Neural progenitor cell (in vitro differentiated cells): ENCODE data around the gene KIF26B. TPM values are rescaled to one million over a fixed set of nuclear protein-coding genes. Genes with fewer than 3 reads are reported as not detected.

Source experiments
- DNase-seq: peaks from one replicate; pipeline ENCODE4 v3.0.0-alpha.2; 2016; ENCODE audit warnings: low spot score
- H2AFZ ChIP-seq: fragments of 200-600 bp; sonication (generic); replicated peaks from 2 replicates; pipeline ENCODE4 v1.6.1; 2016; ENCODE audit warnings: antibody characterized with exemption
- H3F3A ChIP-seq: fragments of 200-600 bp; sonication (generic); 2 replicates; pipeline ENCODE4 v1.6.1; 2016; ENCODE audit warnings: antibody characterized with exemption, low read depth
- H3K27ac ChIP-seq: fragments of 200-600 bp; sonication (generic); 2 replicates; pipeline ENCODE4 v1.5.1; 2016; ENCODE audit warnings: mild to moderate bottlenecking
- H3K27me3 ChIP-seq: fragments of 200-600 bp; sonication (generic); 2 replicates; pipeline ENCODE4 v1.6.1; 2016; ENCODE audit warnings: mild to moderate bottlenecking, moderate library complexity
- H3K36me3 ChIP-seq: fragments of 200-600 bp; sonication (generic); 2 replicates; pipeline ENCODE4 v1.5.1; 2016
- H3K4me1 ChIP-seq: fragments of 200-600 bp; sonication (generic); 2 replicates; pipeline ENCODE4 v1.6.1; 2016; ENCODE audit warnings: mixed run types
- H3K4me2 ChIP-seq: fragments of 200-600 bp; sonication (generic); 2 replicates; pipeline ENCODE4 v1.6.1; 2016
- H3K4me3 ChIP-seq: fragments of 200-600 bp; sonication (generic); 2 replicates; pipeline ENCODE4 v1.5.1; 2016
- H3K79me2 ChIP-seq: fragments of 200-600 bp; sonication (generic); 2 replicates; pipeline ENCODE4 v1.6.1; 2016; ENCODE audit warnings: low read depth
- H3K9ac ChIP-seq: fragments of 200-600 bp; sonication (generic); 2 replicates; pipeline ENCODE4 v1.6.1; 2016
- H3K9me3 ChIP-seq: fragments of 200-600 bp; sonication (generic); 2 replicates; pipeline ENCODE4 v1.5.1; 2016; ENCODE audit warnings: low read depth
- H4K20me1 ChIP-seq: fragments of 200-600 bp; sonication (generic); 2 replicates; pipeline ENCODE4 v1.6.1; 2016; ENCODE audit warnings: low read depth
- H3K27ac Mint-ChIP-seq: 3 replicates; pipeline ENCODE4 v1.8.0; 2021; ENCODE audit warnings: mixed read lengths
- H3K27me3 Mint-ChIP-seq: 2 replicates; pipeline ENCODE4 v1.8.0; 2022; ENCODE audit warnings: low read depth, mild to moderate bottlenecking, inconsistent platforms, moderate library complexity, mixed read lengths; ENCODE audit not compliant: insufficient read depth
- H3K36me3 Mint-ChIP-seq: 3 replicates; pipeline ENCODE4 v1.8.0; 2021; ENCODE audit warnings: mixed read lengths
- H3K4me1 Mint-ChIP-seq: 3 replicates; pipeline ENCODE4 v1.8.0; 2021; ENCODE audit warnings: mixed read lengths
- H3K4me3 Mint-ChIP-seq: 3 replicates; pipeline ENCODE4 v1.8.0; 2021; ENCODE audit warnings: mild to moderate bottlenecking, moderate library complexity, mixed read lengths
- H3K9me3 Mint-ChIP-seq: 3 replicates; pipeline ENCODE4 v1.8.0; 2020; ENCODE audit warnings: mixed read lengths
- CTCF ChIP-seq: fragments of 200-600 bp; sonication (generic); IDR thresholded peaks from 2 replicates; pipeline ENCODE4 v1.5.1; 2017; ENCODE audit warnings: antibody characterized with exemption, mild to moderate bottlenecking
- EZH2 ChIP-seq: fragments of 200-600 bp; sonication (generic); IDR thresholded peaks from 2 replicates; pipeline ENCODE4 v1.6.1; 2017; ENCODE audit warnings: antibody characterized with exemption, mild to moderate bottlenecking, moderate library complexity
- EZH2phosphoT487 ChIP-seq: fragments of 200-600 bp; sonication (generic); IDR thresholded peaks from 2 replicates; pipeline ENCODE4 v1.6.1; 2017; ENCODE audit warnings: antibody characterized with exemption
- total RNA-seq: library from RNA; depleted of rRNA; stranded (reverse); fragments of >200 nt; gene quantifications from 2 replicates; pipeline ENCODE4 v1.2.3, GENCODE V29; 2015; ENCODE audit warnings: low replicate concordance

KIF26B gene
- total RNA-seq, 1 donor from 2014 or later, result 0.47 TPM

- H3K9me3 ChIP-seq, result no peaks in the 10 kb centered on the region
- no peak overlapping the region for H3K27ac Mint-ChIP-seq
- no peak overlapping the region for H3K4me3 Mint-ChIP-seq
- no peak for DNase-seq
- H3K9ac ChIP-seq, result no peak overlapping the region
- H3F3A ChIP-seq, result no peaks in the 10 kb centered on the region
- H3K4me3 ChIP-seq, result no peak overlapping the region
- peaks cover 8% of the 10 kb centered on the region for H3K4me1 Mint-ChIP-seq
- no peaks in the 10 kb centered on the region for H3K36me3 Mint-ChIP-seq
- H3K4me1 ChIP-seq, result peaks cover 5% of the 10 kb centered on the region
- H3K27ac ChIP-seq, result no peak overlapping the region
- H4K20me1 ChIP-seq, result no peaks in the 10 kb centered on the region
- H3K9me3 Mint-ChIP-seq, result peaks cover 9% of the 10 kb centered on the region
- no peak overlapping the region for H2AFZ ChIP-seq
- no peaks in the 10 kb centered on the region for H3K36me3 ChIP-seq
- no peaks in the 10 kb centered on the region for H3K27me3 Mint-ChIP-seq
- no peak for TF ChIP-seq EZH2
- TF ChIP-seq CTCF, result no peak
- TF ChIP-seq EZH2phosphoT487, result no peak
- no peaks in the 10 kb centered on the region for H3K79me2 ChIP-seq
- H3K27me3 ChIP-seq, result no peaks in the 10 kb centered on the region
- H3K4me2 ChIP-seq, result no peak overlapping the region
Observed at GRCh38 chr1:245276445-245276844, 121.7 kb downstream of the KIF26B start.

- Histone ChIP-seq H3K79me2 (no peaks in the 10 kb centered on the region), H3K27ac (no peak overlapping the region), H3F3A (no peaks in the 10 kb centered on the region), H3K4me3 (no peak overlapping the region), H3K9me3 (no peaks in the 10 kb centered on the region), H3K4me2 (no peak overlapping the region), H3K4me1 (peaks cover 5% of the 10 kb centered on the region), H3K9ac (no peak overlapping the region), H4K20me1 (no peaks in the 10 kb centered on the region), H3K27me3 (no peaks in the 10 kb centered on the region), H3K36me3 (no peaks in the 10 kb centered on the region), H2AFZ (no peak overlapping the region)
- peaks cover 8% of the 10 kb centered on the region for H3K4me1 Mint-ChIP-seq
- DNase-seq, result peak; percentile 57
- H3K4me3 Mint-ChIP-seq, result no peak overlapping the region
- no peaks in the 10 kb centered on the region for H3K36me3 Mint-ChIP-seq
- peaks cover 5% of the 10 kb centered on the region for H3K9me3 Mint-ChIP-seq
- TF ChIP-seq EZH2phosphoT487, result no peak
- TF ChIP-seq EZH2, result no peak
- TF ChIP-seq CTCF, result peak; percentile 54
- H3K27ac Mint-ChIP-seq, result no peak overlapping the region
- H3K27me3 Mint-ChIP-seq, result no peaks in the 10 kb centered on the region
Observed at GRCh38 chr1:245277276-245277675, 122.5 kb downstream of the KIF26B start.

GRCh38 chr1:245278846-245279245, 124.1 kb downstream of the KIF26B start:
- Histone ChIP-seq H4K20me1 (no peaks in the 10 kb centered on the region), H3K4me3 (no peak overlapping the region), H3K79me2 (no peaks in the 10 kb centered on the region), H3K36me3 (no peaks in the 10 kb centered on the region), H3K4me1 (peaks cover 5% of the 10 kb centered on the region), H3K9ac (no peak overlapping the region), H3F3A (no peaks in the 10 kb centered on the region), H3K27ac (no peak overlapping the region), H2AFZ (peak overlapping the region; percentile 13), H3K9me3 (no peaks in the 10 kb centered on the region), H3K4me2 (no peak overlapping the region), H3K27me3 (no peaks in the 10 kb centered on the region)
- H3K9me3 Mint-ChIP-seq, result peaks cover 8% of the 10 kb centered on the region
- no peak for DNase-seq
- H3K27ac Mint-ChIP-seq, result no peak overlapping the region
- peaks cover 5% of the 10 kb centered on the region for H3K36me3 Mint-ChIP-seq
- TF ChIP-seq EZH2phosphoT487 (no peak), EZH2 (no peak), CTCF (no peak)
- no peaks in the 10 kb centered on the region for H3K27me3 Mint-ChIP-seq
- no peak overlapping the region for H3K4me3 Mint-ChIP-seq
- peaks cover 8% of the 10 kb centered on the region for H3K4me1 Mint-ChIP-seq
